IMR-90 (cell line): ENCODE measurements around the gene CALN1. TPM values are rescaled to one million over a fixed set of nuclear protein-coding genes. Genes with fewer than 3 reads are reported as not detected.

ENCODE experiments used
- ATAC-seq: fragments of 200-7000 bp; cut with Tn5 transposase; 2 replicates; pipeline ENCODE4 v1.9.1; 2020; ENCODE audit warnings: low read depth, mild to moderate bottlenecking, moderate library complexity
- BruUV-seq: library from RNA; stranded (reverse); fragments of 400-500 nt; replicated peaks from 2 replicates; lab custom pipeline; 2021; lab: Mats Ljungman, UMichigan
- CTCF ChIA-PET: fragments of 300-600 bp; formaldehyde crosslinking; extraction: SDS; loops from one replicate; lab custom pipeline; 2021; ENCODE audit warnings: antibody characterized with exemption; lab: Yijun Ruan, JAX
- POLR2A ChIA-PET: fragments of 300-600 bp; sonication (Branson Sonifier 250); formaldehyde crosslinking; loops from one replicate; lab custom pipeline; 2022; ENCODE audit warnings: antibody characterized with exemption; ENCODE audit not compliant: unreplicated experiment; lab: Charles Lee
- DNase-seq: peaks from one replicate; pipeline ENCODE4 v3.0.0; 2013
- H2AFZ ChIP-seq: replicated peaks from 2 replicates; pipeline ENCODE3; 2013; ENCODE audit warnings: low read length, mild to moderate bottlenecking; ENCODE audit not compliant: poor library complexity
- H2AK5ac ChIP-seq: 2 replicates; pipeline ENCODE4 v1.6.1; 2013; ENCODE audit warnings: low read depth, low read length, inconsistent platforms
- H2AK9ac ChIP-seq: replicated peaks from 2 replicates; pipeline ENCODE3; 2013; ENCODE audit warnings: mild to moderate bottlenecking, low read depth, low read length, moderate library complexity; ENCODE audit not compliant: poor library complexity
- H2BK120ac ChIP-seq: 2 replicates; pipeline ENCODE4 v1.6.1; 2013; ENCODE audit warnings: low read depth, low read length, inconsistent platforms
- H2BK15ac ChIP-seq: 3 replicates; pipeline ENCODE4 v1.6.1; 2013; ENCODE audit warnings: low read depth, low read length, inconsistent platforms
- H2BK20ac ChIP-seq: 2 replicates; pipeline ENCODE4 v1.6.1; 2013; ENCODE audit warnings: low read depth, mild to moderate bottlenecking, inconsistent platforms, low read length, moderate library complexity
- H2BK5ac ChIP-seq: 2 replicates; pipeline ENCODE4 v1.6.1; 2013; ENCODE audit warnings: mild to moderate bottlenecking, low read depth, low read length, inconsistent platforms; ENCODE audit not compliant: poor library complexity, severe bottlenecking
- H3K14ac ChIP-seq: replicated peaks from 2 replicates; pipeline ENCODE4 v1.6.1; 2013; ENCODE audit warnings: low read depth, low read length, inconsistent platforms
- H3K18ac ChIP-seq: 2 replicates; pipeline ENCODE4 v1.6.1; 2013; ENCODE audit warnings: low read depth, low read length, control low read depth
- H3K23ac ChIP-seq: 2 replicates; pipeline ENCODE4 v1.6.1; 2013; ENCODE audit warnings: low read depth, low read length, inconsistent platforms
- H3K27ac ChIP-seq: 2 replicates; pipeline ENCODE4 v1.5.1; 2013; ENCODE audit warnings: mild to moderate bottlenecking, control low read depth, low read length; ENCODE audit not compliant: insufficient read depth
- H3K27me3 ChIP-seq: 2 replicates; pipeline ENCODE4 v1.6.1; 2013; ENCODE audit warnings: low read length; ENCODE audit not compliant: control insufficient read depth, insufficient read depth
- H3K36me3 ChIP-seq: 2 replicates; pipeline ENCODE4 v1.6.1; 2013; ENCODE audit warnings: low read length, mixed read lengths; ENCODE audit not compliant: control insufficient read depth, insufficient read depth
- H3K4ac ChIP-seq: 2 replicates; pipeline ENCODE4 v1.6.1; 2013; ENCODE audit warnings: low read depth, low read length, inconsistent platforms
- H3K4me1 ChIP-seq: 2 replicates; pipeline ENCODE4 v1.6.1; 2013; ENCODE audit warnings: low read length, mixed read lengths; ENCODE audit not compliant: control insufficient read depth, insufficient read depth
- H3K4me2 ChIP-seq: 2 replicates; pipeline ENCODE4 v1.6.1; 2013; ENCODE audit warnings: low read depth, mild to moderate bottlenecking, control low read depth, low read length, moderate library complexity
- H3K4me3 ChIP-seq: 2 replicates; pipeline ENCODE4 v1.5.1; 2013; ENCODE audit warnings: low read depth, mild to moderate bottlenecking, control low read depth, low read length, moderate library complexity; ENCODE audit not compliant: insufficient read depth
- H3K56ac ChIP-seq: 2 replicates; pipeline ENCODE4 v1.6.1; 2013; ENCODE audit warnings: low read length, inconsistent platforms; ENCODE audit not compliant: insufficient read depth; ENCODE audit errors: extremely low read depth
- H3K79me1 ChIP-seq, 2 experiments: 2 replicates each; pipeline ENCODE4 v1.6.1; 2013; ENCODE audit warnings: low read length in 2 of 2, inconsistent platforms in 1 of 2, low read depth in 1 of 2
- H3K9ac ChIP-seq: 2 replicates; pipeline ENCODE4 v1.6.1; 2013; ENCODE audit warnings: low read depth, low read length, control low read depth
- H3K9me1 ChIP-seq: 2 replicates; pipeline ENCODE4 v1.6.1; 2013; ENCODE audit warnings: low read length, inconsistent platforms; ENCODE audit not compliant: insufficient read depth
- H3K9me3 ChIP-seq: 2 replicates; pipeline ENCODE4 v1.6.1; 2013; ENCODE audit warnings: low read length; ENCODE audit not compliant: control insufficient read depth, insufficient read depth
- H4K20me1 ChIP-seq: 2 replicates; pipeline ENCODE4 v1.6.1; 2013; ENCODE audit warnings: low read length, inconsistent platforms; ENCODE audit not compliant: insufficient read depth
- H4K5ac ChIP-seq: 2 replicates; pipeline ENCODE4 v1.6.1; 2013; ENCODE audit warnings: mild to moderate bottlenecking, low read depth, low read length, control low read depth
- H4K8ac ChIP-seq, 2 experiments: 2 replicates each; pipeline ENCODE4 v1.6.1; 2013; ENCODE audit warnings: low read depth in 2 of 2, low read length in 2 of 2, control low read depth in 1 of 2, inconsistent platforms in 1 of 2
- H4K91ac ChIP-seq: 2 replicates; pipeline ENCODE4 v1.6.1; 2013; ENCODE audit warnings: low read depth, low read length, inconsistent platforms; ENCODE audit not compliant: insufficient read depth
- BHLHE40 ChIP-seq: fragments of 150-350 bp; IDR thresholded peaks from 2 replicates; pipeline ENCODE4 v1.6.1; 2016; ENCODE audit warnings: mild to moderate bottlenecking, low read depth, low read length
- CEBPB ChIP-seq: IDR thresholded peaks from 2 replicates; pipeline ENCODE4 v1.6.1; 2012; ENCODE audit warnings: low read depth, low read length, improper control_type of control experiment
- CHD1 ChIP-seq: IDR thresholded peaks from 2 replicates; pipeline ENCODE4 v1.6.1; 2012; ENCODE audit warnings: low read depth, low read length, improper control_type of control experiment
- FOS ChIP-seq: fragments of 150-350 bp; IDR thresholded peaks from 2 replicates; pipeline ENCODE4 v1.6.1; 2016; ENCODE audit warnings: low read depth, low read length
- MAFK ChIP-seq: IDR thresholded peaks from 2 replicates; pipeline ENCODE4 v1.6.1; 2012; ENCODE audit warnings: low read depth, low read length, improper control_type of control experiment
- MAZ ChIP-seq: IDR thresholded peaks from 2 replicates; pipeline ENCODE4 v1.6.1; 2012; ENCODE audit warnings: low read depth, mild to moderate bottlenecking, low read length, improper control_type of control experiment, moderate library complexity, borderline replicate concordance
- MXI1 ChIP-seq: IDR thresholded peaks from 2 replicates; pipeline ENCODE4 v1.6.1; 2012; ENCODE audit warnings: low read depth, mild to moderate bottlenecking, low read length, moderate library complexity, borderline replicate concordance
- NFE2L2 ChIP-seq: fragments of 150-350 bp; IDR thresholded peaks from 2 replicates; pipeline ENCODE4 v1.6.1; 2016; ENCODE audit warnings: low read depth, mild to moderate bottlenecking, low read length
- POLR2A ChIP-seq: IDR thresholded peaks from 2 replicates; pipeline ENCODE4 v1.6.1; 2012; ENCODE audit warnings: mild to moderate bottlenecking, low read depth, low read length
- RAD21 ChIP-seq: IDR thresholded peaks from 2 replicates; pipeline ENCODE4 v1.6.1; 2012; ENCODE audit warnings: low read length, improper control_type of control experiment
- RCOR1 ChIP-seq: IDR thresholded peaks from 2 replicates; pipeline ENCODE4 v1.6.1; 2012; ENCODE audit warnings: mild to moderate bottlenecking, low read length, improper control_type of control experiment; ENCODE audit not compliant: insufficient replicate concordance
- RFX5 ChIP-seq: IDR thresholded peaks from 2 replicates; pipeline ENCODE4 v1.8.0; 2012; ENCODE audit warnings: low read depth, mild to moderate bottlenecking, low read length, moderate library complexity
- SMC3 ChIP-seq: fragments of 150-350 bp; IDR thresholded peaks from 2 replicates; pipeline ENCODE4 v1.6.1; 2016; ENCODE audit warnings: low read depth, mild to moderate bottlenecking, antibody characterized with exemption, low read length, moderate library complexity
- USF2 ChIP-seq: fragments of 150-350 bp; IDR thresholded peaks from 2 replicates; pipeline ENCODE4 v1.6.1; 2017; ENCODE audit warnings: mild to moderate bottlenecking, antibody characterized with exemption, low read length, low read depth
- WGBS, 2 experiments: methylation state at CpG; one replicate each; pipeline versions ENCODE4 v1.1.5 to v1.1.7; 2013; ENCODE audit warnings: missing lambda C conversion rate in 2 of 2; ENCODE audit not compliant: insufficient read length in 1 of 2; ENCODE audit errors: extremely low coverage in 2 of 2; 5-methylcytosine and 5-hydroxymethylcytosine counted together
- dilution Hi-C: fragments of 300-500 bp; cut with HindIII; formaldehyde crosslinking; loops from one replicate; pipeline ENCODE4 v1.14.3; 2018; ENCODE audit warnings: low sequenced_read_pairs; ENCODE audit not compliant: unreplicated experiment
- in situ Hi-C: fragments of 300-500 bp; cut with MboI; formaldehyde crosslinking; loops from 3 replicates; pipeline ENCODE4 v1.14.3; 2019; ENCODE audit warnings: low sequenced_read_pairs, inconsistent platforms, mixed read lengths
- intact Hi-C: fragments of 100-400 bp; cut with micrococcal nuclease; formaldehyde crosslinking; loops from 2 replicates; pipeline ENCODE4 v1.10.0; 2022
- polyA plus RNA-seq, 3 experiments: library from polyadenylated mRNA; depleted of rRNA; stranded (reverse); fragments of >200 nt; gene quantifications; 2 replicates each; pipeline ENCODE4 v1.2.3, GENCODE V29; 2012; ENCODE audit warnings: low replicate concordance in 1 of 3
- total RNA-seq: library from RNA; depleted of rRNA; stranded (reverse); fragments of >200 nt; gene quantifications from 2 replicates; pipeline ENCODE4 v1.2.3, GENCODE V29; 2012
- TF ChIP-seq, protein P1 (sequence below): fragments of 150-350 bp; IDR thresholded peaks from 2 replicates; pipeline ENCODE4 v1.6.1; 2016; ENCODE audit warnings: low read depth, mild to moderate bottlenecking, low read length, moderate library complexity, borderline replicate concordance
- TF ChIP-seq, protein P2 (sequence below): conservative IDR thresholded peaks from 2 replicates; pipeline ENCODE4 v1.5.1; 2012; ENCODE audit warnings: mild to moderate bottlenecking, low read depth, low read length, improper control_type of control experiment

CALN1 gene
- total and polyA plus RNA-seq, 2 of the 4 experiments (the other 2 are of a cell fraction): not detected

GRCh38 chr7:71883415-71883814 lies 528.7 kb downstream of the CALN1 start:
- ChIA-PET CTCF (no interaction called here), POLR2A (no interaction called here)
- no peaks in the 10 kb centered on the region for H3K79me1 ChIP-seq
- intact Hi-C loops: no loop called here
- no peak overlapping the region for H4K91ac ChIP-seq
- no peak overlapping the region for H3K4me2 ChIP-seq
- no peak overlapping the region for H2BK5ac ChIP-seq
- H4K20me1 ChIP-seq: no peaks in the 10 kb centered on the region
- no CpG with 5 or more reads among the region's 5 CpGs for WGBS, 2 experiments
- no peak overlapping the region for H3K4ac ChIP-seq
- no peak overlapping the region for H2BK15ac ChIP-seq
- H3K9ac ChIP-seq: no peak overlapping the region
- ATAC-seq (no peak), DNase-seq (no peak)
- no peak overlapping the region for H3K27ac ChIP-seq
- dilution Hi-C loops: no loop called here
- no peaks in the 10 kb centered on the region for H3K9me1 ChIP-seq
- no peaks in the 10 kb centered on the region for H3K36me3 ChIP-seq
- H3K27me3 ChIP-seq: no peaks in the 10 kb centered on the region
- no peak overlapping the region for H3K56ac ChIP-seq
- BruUV-seq: no TSS peak
- no peak overlapping the region for H2BK20ac ChIP-seq
- H2AK5ac ChIP-seq: no peak overlapping the region
- H4K8ac ChIP-seq: no peak overlapping the region
- H4K5ac ChIP-seq: no peak overlapping the region
- no peak overlapping the region for H3K14ac ChIP-seq
- TF ChIP-seq MXI1 (no peak), RAD21 (no peak), CEBPB (no peak), FOS (no peak), CHD1 (no peak), BHLHE40 (no peak), MAFK (no peak), POLR2A (no peak), NFE2L2 (no peak), SMC3 (no peak), RCOR1 (no peak), RFX5 (no peak), MAZ (no peak), USF2 (no peak)
- TF ChIP-seq, protein P1, sequence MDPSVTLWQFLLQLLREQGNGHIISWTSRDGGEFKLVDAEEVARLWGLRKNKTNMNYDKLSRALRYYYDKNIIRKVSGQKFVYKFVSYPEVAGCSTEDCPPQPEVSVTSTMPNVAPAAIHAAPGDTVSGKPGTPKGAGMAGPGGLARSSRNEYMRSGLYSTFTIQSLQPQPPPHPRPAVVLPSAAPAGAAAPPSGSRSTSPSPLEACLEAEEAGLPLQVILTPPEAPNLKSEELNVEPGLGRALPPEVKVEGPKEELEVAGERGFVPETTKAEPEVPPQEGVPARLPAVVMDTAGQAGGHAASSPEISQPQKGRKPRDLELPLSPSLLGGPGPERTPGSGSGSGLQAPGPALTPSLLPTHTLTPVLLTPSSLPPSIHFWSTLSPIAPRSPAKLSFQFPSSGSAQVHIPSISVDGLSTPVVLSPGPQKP: no peak
- TF ChIP-seq, protein P2, sequence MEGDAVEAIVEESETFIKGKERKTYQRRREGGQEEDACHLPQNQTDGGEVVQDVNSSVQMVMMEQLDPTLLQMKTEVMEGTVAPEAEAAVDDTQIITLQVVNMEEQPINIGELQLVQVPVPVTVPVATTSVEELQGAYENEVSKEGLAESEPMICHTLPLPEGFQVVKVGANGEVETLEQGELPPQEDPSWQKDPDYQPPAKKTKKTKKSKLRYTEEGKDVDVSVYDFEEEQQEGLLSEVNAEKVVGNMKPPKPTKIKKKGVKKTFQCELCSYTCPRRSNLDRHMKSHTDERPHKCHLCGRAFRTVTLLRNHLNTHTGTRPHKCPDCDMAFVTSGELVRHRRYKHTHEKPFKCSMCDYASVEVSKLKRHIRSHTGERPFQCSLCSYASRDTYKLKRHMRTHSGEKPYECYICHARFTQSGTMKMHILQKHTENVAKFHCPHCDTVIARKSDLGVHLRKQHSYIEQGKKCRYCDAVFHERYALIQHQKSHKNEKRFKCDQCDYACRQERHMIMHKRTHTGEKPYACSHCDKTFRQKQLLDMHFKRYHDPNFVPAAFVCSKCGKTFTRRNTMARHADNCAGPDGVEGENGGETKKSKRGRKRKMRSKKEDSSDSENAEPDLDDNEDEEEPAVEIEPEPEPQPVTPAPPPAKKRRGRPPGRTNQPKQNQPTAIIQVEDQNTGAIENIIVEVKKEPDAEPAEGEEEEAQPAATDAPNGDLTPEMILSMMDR: no peak
- H3K18ac ChIP-seq: no peak overlapping the region
- H3K4me1 ChIP-seq: no peaks in the 10 kb centered on the region
- no peak overlapping the region for H3K4me3 ChIP-seq
- no peak overlapping the region for H3K23ac ChIP-seq
- no peak overlapping the region for H2BK120ac ChIP-seq
- in situ Hi-C loops: no loop called here
- no peak overlapping the region for H2AFZ ChIP-seq
- peaks cover 27% of the 10 kb centered on the region for H3K9me3 ChIP-seq
- no peak overlapping the region for H2AK9ac ChIP-seq
